Stimulated activated CD4-positive, alpha-beta T cell treated with anti-CD3 and anti-CD28 coated beads, Interleukin-15, amount 100 ng/mL, for 24 hours (primary cell): Measurements from ENCODE around the gene NGB.

Source experiments
- DNase-seq: peaks from one replicate; pipeline ENCODE4 v3.0.0-alpha.2; 2020

The NGB gene

DNA sequence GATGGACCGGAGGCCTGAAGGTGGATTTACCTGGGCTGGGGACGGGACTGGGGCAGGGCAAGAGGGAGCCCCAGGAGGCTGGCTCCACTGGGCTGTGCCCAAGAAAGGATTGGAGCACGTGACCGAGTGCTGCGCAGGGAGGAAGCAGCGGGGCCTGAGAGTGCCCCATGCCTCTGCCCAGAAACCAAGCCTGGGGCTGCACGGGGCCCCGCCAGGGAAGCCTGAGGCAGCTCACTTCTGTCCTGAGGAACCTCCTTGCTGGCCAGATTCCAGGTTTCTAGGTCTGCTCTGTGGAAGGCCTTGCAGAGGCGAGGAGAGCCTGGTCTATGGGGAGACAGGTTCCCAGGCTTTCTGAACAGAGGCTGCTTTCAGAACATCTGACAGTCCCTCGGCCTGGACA is 10.4 kb downstream of the NGB start:
- DNase-seq, result no peak

DNA sequence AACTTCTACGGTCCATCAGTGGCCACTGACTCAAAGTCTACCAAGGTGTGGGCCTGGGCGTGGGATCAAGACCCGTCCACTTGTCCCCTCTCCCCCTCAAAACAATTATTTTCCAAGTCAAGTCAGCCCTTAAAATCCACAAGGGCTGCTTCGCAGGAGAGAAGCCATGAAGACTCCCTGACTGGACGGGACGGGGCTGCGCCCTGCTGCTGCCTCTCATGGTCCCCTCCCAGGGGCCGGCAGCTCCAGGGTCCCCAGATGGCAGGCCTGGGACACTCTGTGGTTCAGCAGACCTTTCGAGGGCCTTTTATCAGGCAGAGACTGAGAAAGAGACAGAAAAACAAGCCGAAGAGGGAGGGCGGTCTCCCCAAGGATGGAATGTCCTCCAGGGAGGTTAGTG is 10.8 kb downstream of the NGB start:
- no peak for DNase-seq

DNA sequence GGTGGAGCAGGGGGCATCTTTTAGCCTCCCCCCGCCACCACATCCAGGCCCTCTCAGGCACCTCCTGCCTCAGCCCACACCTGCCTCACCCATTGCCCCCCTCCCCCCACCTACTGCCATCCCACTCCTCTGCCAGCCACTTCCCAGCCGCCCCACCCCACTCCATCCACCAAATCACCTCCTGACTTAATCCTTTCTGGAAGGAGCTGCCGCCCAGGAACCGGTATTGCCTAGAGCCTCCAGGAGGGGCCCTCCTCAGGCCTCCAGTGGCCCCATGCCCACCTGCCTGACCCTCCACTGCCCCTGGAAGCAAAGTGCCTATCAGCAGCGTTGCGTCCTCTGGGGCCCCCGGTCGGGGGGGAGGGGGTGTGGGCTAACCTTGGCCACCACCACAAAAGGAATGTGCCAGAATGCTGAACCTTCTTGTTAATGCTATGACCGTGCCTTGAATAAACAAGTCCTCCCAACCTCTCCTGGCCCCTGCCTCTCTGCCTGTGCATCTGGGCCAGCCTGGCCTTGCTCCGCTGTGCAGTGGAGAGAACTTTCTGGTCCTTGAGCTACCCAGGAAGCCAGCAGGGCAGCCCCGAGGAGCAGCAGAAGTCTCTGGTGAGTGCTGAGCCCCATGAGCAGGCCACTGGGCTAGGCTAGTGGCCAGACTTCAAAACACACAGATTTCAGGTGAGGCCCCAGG is 11.8 kb downstream of the NGB start:
- DNase-seq, result no peak

DNA sequence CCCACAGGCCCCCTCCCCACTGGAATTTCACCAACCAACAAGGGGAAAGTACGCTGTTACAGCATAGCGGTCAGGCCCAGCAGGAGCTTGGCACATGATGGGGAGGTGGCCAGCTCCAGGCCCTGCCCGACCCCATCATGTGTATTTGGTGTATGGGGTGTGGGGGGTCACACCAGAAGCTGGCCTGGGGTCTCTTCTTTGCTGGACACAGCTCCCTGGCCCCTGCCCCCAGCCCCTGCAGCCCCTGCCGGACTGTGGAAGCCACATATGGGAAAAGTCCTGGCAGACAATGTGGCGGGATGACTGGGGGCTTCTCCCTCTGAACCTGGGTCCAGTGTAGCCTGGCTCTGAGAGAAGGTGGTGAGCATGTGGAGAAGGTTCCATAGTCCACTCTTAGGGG is 12.4 kb downstream of the NGB start:
- no peak for DNase-seq

DNA sequence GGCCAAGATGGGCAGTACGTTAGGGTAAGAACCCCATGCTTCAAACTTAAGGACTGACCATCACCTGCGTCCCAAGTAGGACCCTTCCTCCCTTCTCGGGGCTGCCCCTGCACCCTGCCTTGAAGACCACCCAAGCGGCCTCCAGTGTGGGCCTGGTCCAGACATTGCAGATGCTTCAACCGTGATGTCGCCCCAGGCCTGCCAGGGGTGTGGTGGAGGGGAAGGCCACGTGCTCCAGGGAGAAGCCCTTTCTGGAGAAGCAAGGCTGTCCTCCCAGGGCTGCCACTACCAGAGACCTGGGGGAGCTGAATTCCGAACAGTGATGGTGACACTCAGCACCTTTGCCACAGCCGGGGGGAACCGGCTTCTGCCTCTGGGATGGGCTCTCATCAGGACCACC is 13.3 kb downstream of the NGB start:
- no peak for DNase-seq

DNA sequence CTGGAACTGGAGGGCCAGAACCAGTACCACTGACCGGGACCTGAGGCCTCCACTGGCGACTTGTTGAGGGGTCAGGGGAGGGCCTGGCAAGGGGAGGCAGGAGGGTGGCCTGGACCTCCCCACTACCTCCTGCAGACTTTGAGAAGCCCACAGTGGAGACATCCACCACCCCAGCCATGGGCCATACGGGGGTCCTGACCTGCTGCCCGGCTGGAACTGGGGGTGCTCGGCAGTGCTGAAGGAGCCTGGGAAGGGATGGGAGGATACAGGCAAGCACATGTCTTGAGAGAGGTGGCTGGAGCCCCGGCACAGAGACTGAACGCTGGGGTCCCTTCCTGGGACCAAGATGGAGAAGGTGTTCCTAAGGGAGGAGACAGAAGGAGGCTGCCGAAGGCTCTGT is 14.3 kb downstream of the NGB start:
- no peak for DNase-seq

DNA sequence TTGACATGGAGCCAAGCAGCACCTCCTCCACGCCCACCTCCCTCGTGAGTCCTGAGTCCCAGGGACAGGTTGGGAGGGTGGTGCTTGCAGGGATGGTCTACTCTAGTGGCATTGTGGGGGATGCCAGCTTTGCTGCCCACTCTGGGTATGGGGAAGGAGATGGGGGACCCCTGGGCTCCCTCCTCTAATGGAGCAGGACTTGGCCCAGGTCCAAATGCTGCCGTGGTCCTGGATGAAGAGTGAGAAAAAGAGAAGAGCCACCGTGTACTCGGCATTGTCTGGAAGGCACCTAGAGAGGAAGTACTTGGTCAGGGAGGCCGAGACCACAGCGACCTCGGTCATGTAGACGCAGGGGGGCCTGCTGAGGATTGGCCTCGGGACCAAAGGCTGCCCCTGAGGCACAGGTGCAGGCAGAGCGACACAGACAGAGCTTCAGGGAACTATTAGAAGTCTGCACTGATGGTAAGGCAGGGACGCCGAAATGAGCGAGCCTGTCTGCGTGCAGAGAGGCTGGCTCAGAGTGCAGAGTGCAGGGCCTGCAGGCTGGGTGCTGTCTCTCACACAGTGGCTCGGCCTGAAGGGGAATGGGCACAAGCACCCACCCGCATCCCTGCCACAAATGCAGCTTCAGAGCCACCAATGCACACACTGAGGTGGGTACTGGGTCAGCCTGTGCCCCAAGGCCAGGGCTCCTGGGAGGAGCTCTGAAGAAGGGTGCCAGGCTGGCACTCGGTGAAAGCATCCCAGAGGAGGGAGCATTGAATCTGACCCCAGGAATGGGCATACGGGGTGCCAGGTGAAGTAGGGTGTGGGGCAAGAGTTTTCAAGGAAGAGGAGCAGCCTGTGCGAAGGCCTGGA is 17.4 kb downstream of the NGB start:
- no peak for DNase-seq

DNA sequence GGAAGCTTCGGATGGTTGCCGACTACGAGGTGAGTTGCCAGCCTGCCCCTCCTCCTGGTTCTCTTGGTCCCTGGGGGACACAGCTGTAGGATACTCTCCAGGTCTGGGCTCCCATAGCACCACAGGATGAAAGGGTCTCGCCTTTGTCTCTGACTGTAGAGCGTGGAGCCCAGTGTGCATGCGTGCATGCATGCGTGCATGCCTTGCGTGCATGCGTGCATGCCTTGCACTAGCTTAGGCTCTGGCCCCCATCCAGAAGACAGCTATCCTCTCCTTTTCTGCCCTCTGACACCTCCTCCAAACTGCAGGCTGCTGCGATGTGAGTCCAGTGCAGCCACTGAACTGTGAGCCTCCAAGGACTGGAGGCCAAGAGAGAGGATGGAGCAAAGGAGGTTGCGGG is 19.1 kb downstream of the NGB start:
- no peak for DNase-seq

DNA sequence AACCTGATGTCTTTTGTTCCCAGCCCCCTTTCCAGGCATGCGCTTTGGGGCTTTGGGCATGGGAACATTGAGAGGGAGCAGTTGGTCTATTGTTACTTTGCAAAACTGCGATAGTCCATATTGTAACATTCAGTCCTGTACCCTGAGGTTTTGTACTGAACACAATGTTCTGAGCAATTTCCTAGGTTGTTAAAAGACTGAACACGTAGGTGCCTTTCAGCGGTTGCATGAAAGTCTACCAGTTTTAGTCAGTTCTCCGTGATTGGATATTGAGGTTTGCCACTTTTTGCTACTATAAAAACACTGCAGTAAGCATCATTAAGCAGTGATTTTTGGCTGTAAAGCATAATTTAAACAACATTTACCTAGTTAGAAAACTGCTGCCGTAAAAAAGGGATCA is 20.1 kb downstream of the NGB start:
- no peak for DNase-seq

DNA sequence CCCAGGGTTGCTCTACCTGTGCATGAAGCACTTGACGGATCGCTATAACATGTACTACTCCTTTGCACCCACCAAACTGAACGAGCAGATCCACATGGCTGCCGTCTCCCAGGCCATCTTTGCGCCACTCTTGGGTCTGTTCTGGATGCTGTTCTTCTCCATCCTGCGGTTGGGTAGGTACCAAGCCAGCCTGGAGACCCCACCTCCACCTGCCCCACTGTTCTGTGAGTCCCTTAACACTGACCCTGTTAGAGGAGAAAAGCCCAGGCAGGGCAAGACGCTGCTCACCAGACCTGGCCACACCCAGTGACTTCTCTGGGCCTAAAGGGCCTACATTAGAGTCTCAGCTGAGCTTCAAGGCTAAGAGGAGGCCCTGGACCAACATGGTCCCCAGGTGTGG is 21.7 kb downstream of the NGB start:
- no peak for DNase-seq

DNA sequence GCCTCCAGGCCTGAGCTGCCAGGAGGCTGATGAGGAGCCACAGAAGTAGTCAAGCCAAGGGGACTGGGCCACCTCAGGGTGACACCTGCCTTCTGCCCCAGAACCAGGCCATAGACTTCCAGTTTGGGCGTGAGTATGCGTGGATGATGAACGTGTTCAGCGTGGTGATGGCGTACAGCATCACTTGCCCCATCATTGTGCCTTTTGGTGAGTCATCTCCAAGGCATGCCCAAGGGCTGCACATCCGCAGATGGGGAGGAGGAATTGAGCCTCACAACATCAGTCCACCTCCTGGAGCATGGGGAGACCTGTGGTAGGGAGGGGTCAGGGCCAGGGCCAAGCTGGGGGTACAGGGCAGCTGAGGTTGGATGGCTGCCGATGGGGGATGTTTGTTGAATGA is 22.3 kb downstream of the NGB start:
- DNase-seq, result no peak

DNA sequence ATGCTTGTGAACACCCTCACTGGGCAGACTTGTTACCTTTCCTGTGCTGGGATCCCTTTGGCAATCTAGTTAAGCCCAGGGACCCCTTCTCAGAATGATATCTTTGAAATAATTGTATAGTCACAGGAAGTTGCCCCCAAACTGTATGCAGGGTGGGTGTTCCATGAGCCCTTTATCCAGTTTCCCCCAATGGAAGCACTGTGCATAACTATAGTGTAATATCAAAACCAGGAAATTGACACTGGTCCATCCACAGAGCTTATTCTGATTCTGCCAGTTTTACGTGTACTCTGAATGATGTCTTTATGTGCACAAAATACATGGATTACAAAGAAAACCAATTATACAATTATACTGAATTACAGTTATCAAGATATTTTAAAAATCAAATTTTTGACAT is 24.2 kb downstream of the NGB start:
- no peak for DNase-seq

DNA sequence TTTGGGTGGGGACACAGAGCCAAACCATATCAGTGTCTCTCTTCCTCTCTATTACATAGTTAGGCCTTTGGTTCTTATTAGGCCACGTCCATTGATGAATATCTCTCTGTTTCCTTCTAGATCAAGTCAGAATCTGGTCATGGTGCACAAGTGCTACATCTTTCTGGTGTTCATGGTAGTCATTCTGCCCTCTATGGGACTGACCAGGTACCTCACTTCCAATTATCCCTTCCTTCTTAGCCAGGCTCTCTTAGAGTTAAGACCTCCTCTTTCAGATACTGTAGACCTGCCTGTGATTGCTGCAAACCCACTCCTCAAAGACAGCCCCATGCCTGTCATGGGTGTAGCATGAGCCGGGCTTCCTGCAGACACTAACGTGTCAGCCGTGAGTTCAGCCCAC is 25.2 kb downstream of the NGB start:
- no peak for DNase-seq

DNA sequence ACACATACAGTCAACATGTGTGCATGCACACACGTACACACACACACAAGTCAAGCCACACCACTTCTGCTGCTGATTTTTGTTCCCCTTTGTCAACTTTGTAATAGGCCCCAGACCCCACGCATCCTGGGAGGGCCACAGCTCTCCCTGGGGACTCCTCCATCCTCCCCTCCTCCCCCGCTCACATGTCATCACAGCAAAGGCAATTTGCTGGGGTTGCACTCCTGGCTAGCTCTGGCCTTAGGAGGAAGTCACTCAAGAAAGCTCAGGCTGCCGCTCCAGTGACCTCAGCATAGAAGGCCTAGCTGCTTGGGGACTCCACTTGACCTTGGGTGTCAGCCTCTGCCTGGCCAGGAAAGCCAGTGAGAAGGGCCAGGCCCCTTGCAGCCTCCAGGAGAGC is 27.2 kb downstream of the NGB start:
- no peak for DNase-seq

DNA sequence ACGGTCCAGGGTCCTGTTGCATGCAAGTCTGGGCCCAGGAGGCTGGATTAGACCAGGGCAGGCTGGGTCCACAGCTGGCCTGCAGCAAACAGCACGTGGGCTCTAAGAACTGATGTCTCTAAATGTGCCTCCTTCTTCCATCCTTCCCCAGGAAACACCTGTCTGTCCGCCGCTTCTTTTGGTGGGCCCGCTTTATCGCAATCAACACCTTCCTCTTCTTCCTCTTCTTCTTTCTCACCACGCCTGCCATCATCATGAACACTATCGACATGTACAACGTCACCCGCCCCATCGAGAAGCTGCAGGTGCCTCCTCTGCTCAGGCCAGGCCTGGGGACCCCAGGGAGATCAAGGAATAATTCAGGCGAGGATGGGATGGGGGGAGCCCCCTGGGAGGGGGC is 28.3 kb downstream of the NGB start:
- DNase-seq, result no peak

DNA sequence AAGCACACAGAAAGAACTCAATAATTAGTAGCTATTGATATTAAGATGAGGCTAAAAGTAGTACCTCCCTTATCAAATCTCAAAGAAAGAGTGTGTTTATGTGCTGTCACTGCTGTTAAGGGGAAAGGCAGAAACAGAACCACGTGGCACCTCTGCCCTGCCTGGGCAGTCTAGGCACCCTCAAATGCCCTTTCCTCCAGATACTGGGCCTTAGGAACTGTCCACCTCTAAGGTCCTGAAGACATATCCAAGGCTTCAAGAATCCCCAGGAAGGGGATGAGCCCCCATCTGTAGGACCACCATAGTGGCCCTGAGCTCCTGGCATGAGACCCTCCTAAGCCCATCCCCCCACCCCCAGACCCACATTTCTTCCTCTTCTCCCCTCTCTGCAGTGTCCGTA is 29.1 kb downstream of the NGB start:
- DNase-seq, result no peak

DNA sequence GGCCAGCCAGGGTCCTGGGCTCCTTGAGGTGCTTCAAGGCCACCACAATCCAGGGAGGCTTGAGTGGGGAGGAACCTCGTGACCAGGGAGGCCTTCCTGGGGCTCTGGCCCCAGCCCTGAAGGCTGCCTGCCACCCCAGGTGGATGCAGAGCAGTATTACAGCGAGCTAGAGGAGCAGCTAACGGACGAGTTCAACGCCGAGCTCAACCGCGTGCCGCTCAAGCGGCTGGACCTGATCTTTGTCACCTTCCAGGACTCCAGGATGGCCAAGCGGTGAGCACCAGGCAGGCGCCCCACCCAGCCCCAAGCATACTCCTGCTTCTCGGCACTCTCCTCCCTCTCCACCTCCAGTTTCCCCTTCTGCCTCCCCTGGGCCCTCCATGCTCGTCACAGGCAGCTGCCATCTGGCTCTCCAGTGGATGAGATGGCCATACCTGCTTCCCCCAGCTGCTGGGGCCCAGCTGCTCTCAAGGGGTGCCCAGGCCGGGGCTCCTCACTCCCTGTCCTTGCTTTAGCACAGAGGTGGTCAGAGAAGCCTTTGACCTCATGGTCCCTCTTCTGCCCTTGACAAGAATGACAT is 30.6 kb downstream of the NGB start:
- DNase-seq, result no peak

DNA sequence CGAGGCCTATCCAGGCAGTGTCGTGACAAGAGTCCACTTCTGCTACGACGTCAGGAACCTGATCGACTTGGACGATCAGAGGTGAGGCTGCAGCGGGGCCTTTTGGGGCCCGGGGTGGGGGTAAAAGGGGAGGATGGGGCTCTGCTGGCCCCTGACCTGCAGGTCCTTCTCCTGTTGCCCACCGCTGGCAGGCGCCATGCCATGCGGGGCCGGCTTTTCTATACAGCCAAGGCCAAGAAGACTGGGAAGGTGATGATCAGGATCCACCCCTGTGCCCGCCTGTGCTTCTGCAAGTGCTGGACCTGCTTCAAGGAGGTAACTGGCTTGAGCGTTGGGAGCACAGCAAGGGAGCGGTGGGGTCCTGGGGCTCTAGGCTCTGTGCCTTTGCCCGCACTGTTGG is 31.6 kb downstream of the NGB start:
- no peak for DNase-seq

DNA sequence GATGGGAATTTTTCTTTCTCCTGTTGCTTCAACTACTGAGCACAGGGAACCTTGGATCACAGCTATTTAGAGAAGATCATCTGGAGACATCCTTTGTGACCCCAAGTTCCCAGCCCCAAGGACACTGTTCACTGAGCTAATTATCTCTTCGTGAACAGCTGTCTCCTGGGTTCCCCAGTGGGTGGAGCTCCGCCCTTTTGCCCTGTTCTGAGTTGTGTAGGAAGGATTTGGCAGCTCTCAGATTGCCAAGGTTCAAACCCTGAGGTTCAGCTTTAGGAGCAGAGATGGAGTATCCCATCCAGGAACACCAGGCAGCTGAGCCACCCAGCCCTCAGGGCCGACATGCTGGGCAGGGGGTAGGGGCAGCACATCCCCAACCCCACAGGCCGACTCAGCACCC is 32.0 kb downstream of the NGB start:
- DNase-seq, result no peak

DNA sequence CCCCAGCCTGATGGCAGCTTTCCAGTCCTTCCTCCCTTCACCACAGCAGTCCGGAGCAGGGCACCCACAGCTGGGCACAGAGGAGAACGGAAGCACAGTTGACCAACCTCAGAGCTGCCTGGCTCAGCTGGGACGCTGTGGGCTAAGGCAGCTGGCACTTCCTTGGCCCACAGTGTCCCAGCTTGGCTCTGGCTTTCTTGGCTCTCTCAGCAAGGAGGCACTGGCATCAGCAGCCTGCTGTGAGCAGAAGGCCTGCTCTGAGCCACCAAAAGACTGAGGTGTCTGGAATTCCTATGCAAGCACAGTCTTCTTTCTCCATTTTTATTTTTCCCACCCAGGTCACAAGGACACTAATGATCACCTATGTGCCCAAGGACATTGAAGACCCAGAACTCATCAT is 32.6 kb downstream of the NGB start:
- no peak for DNase-seq

DNA sequence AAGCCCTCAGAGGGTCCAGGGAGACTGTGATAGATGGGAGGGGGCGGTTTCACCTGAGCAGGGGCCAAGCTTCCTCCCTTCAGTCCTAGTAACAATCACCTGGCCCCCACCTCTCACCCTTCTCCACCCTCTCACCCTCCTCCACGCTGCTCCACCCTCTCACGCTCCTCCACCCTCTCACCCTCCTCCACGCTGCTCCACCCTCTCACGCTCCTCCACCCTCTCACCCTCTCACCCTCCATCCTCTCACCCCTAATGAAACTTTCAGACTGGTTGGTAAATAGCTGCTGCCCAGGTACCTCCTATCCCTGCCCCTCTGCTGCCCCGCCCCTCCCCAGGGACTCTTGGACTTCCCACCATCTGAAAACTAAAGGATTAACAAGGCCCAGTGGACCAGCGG is 34.2 kb downstream of the NGB start:
- DNase-seq, result no peak

DNA sequence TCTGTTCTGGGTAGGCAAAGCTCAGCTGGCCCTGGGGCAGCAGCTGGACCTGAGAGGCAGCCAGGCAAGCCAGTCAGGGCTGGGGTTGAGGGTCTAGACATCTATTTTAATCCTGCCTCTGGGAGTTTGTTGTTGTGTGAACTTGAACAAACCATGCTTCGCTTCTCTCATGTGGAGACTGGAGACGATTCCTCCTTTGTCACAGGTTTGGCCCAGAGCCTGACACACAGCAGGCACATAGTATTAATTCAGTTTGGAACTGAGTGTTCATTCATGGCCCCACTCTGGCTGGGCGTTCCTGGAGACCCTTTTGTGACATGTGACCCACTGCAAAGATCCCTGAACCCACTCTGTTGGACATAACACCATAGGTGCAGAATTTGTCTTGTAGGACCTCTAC is 39.3 kb downstream of the NGB start:
- no peak for DNase-seq

DNA sequence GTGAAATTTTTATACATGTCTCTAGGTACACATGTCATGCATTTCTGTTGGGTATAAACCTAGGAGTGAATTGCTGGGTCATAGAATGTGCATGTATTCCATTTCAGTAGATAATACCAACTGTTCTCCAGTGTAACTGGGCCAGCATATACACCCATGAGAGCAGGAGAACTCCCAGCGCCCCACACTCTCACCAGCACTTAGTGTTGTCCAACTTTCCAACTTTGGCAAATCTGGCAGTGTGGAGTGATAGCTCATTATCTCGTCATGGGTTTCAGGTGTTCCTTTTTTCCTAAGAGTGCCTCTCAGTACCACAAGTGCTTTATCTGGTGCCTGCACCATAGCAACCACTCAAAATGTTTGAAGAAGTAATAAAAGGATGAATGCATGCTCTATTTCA is 40.1 kb downstream of the NGB start:
- no peak for DNase-seq

DNA sequence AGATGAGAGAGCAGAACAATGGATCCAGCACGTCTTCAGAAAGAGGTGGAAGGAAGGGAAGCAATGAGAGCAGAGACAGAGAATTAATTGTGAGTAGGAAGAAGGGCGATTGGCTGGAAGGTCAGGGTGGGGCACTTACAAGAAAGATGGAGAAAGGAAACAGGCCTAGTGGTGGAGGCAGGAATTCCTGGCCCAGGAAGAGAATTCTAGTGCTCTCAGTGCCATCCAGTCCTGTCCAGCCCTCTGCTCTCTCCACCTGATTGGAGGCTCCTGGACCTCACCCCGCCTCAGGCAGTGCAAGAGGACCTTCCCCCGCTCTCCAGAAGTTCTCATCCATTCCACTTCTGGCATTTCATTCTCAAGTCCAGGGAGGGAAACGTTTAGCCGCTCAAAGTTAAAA is 43.0 kb downstream of the NGB start:
- no peak for DNase-seq
